Right atrium auricular region (tissue), 2 donors: ENCODE data around the gene SPARC. TPM values are rescaled to one million over a fixed set of nuclear protein-coding genes. Genes with fewer than 3 reads are reported as not detected.

ENCODE experiments used
- DNase-seq: peaks from one replicate; pipeline ENCODE4 v3.0.0-alpha.2; 2019; ENCODE audit warnings: low spot score
- H3K27ac ChIP-seq, 2 donors: fragments of 200-600 bp; sonication (generic); 1 replicate in 1 of 2; 2 replicates in 1 of 2; pipeline ENCODE4 v1.5.1; 2016 to 2019
- H3K27me3 ChIP-seq, 2 donors: fragments of 200-600 bp; sonication (generic); one replicate each; pipeline versions ENCODE4 v1.5.1 to v1.6.0; 2017 to 2019
- H3K36me3 ChIP-seq: fragments of 200-600 bp; sonication (generic); one replicate; pipeline ENCODE4 v1.5.1; 2016
- H3K4me1 ChIP-seq, 2 donors: fragments of 200-600 bp; sonication (generic); one replicate each; pipeline versions ENCODE4 v1.5.1 to v1.6.0; 2017 to 2019
- H3K4me3 ChIP-seq, 2 donors: fragments of 200-600 bp; sonication (generic); 1 replicate in 1 of 2; 2 replicates in 1 of 2; pipeline ENCODE4 v1.5.1; 2017 to 2019; ENCODE audit warnings: mild to moderate bottlenecking in 1 of 2, moderate library complexity in 1 of 2
- H3K9me3 ChIP-seq, 2 donors: fragments of 200-600 bp; sonication (generic); one replicate each; pipeline ENCODE4 v1.5.1; 2019
- total RNA-seq, 2 donors: library from RNA; depleted of rRNA; stranded (reverse); fragments of >200 nt; gene quantifications; one replicate each; pipeline ENCODE4 v1.1.0, GENCODE V29; 2016
- TF ChIP-seq, protein P1 (sequence below), 2 donors: fragments of 200-600 bp; sonication (generic); IDR thresholded peaks; one replicate each; pipeline ENCODE4 v1.5.1; 2019; ENCODE audit warnings: antibody characterized with exemption in 2 of 2

The SPARC gene
- total RNA-seq, 2 donors from 2014 or later: 292 to 567 TPM

DNA sequence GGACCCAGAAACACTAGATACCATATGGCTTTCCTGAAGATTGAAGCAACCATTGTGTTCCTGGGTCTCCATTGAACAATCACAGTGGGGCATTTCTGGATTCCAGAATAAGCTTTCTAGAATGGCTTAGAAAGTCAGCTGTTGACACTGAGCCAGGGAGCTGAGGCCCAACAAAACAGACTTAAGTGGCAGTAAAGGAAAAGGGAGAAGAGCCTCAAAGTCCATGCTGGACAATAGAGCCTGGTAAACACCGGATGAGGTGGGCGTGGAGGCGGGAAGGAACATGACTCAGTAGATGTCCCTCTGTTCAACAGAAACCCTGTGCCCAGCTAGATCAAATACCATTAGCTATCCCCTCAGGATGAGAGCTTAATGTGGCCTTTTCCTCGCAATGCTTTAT lies 14.8 kb downstream of the SPARC start:
- Histone ChIP-seq H3K27ac (peak overlapping the region; percentile 82 to 92), H3K4me3 (no peak overlapping the region), H3K9me3 (no peaks in the 10 kb centered on the region), H3K27me3 (no peaks in the 10 kb centered on the region), H3K36me3 (peaks cover 81% of the 10 kb centered on the region), H3K4me1 (peaks cover 0 to 100% of the 10 kb centered on the region in 2 donors)
- peak; percentile 73 for DNase-seq
- TF ChIP-seq, protein P1, sequence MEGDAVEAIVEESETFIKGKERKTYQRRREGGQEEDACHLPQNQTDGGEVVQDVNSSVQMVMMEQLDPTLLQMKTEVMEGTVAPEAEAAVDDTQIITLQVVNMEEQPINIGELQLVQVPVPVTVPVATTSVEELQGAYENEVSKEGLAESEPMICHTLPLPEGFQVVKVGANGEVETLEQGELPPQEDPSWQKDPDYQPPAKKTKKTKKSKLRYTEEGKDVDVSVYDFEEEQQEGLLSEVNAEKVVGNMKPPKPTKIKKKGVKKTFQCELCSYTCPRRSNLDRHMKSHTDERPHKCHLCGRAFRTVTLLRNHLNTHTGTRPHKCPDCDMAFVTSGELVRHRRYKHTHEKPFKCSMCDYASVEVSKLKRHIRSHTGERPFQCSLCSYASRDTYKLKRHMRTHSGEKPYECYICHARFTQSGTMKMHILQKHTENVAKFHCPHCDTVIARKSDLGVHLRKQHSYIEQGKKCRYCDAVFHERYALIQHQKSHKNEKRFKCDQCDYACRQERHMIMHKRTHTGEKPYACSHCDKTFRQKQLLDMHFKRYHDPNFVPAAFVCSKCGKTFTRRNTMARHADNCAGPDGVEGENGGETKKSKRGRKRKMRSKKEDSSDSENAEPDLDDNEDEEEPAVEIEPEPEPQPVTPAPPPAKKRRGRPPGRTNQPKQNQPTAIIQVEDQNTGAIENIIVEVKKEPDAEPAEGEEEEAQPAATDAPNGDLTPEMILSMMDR (IDR thresholded peaks at IDR 0.05): no peak

DNA sequence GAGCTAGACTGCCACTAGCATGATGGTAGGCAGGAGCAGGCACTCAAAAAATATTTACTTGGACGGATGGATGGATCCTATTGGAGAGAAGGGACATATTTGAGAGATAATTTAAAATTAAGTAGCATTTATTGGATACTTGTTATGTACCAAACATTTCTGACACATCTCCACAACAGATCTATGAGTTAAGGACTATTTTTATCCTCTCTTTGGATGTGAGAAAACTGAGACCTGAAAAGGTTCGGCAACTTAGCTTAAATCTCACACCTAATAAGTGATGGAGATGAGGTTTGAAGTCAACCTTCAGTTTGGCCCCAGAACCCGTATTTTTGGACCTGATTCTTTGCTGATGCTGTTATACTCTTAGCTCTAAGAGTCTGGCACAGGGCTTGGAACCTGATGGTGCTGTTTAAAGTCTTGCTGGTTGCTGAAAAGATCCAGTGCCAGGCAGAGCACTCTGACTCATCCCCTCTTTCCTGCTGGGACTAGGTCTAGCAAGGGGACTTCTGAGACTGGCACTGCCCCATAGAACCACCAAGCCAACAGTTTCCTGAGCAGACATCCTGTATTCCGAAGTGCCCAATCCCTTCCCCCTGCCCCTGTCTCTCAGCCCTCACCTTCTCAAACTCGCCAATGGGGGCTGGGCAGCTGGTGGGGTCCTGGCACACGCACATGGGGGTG lies 15.6 kb downstream of the SPARC start:
- Histone ChIP-seq H3K4me1 (peaks cover 0 to 100% of the 10 kb centered on the region in 2 donors), H3K27ac (peak overlapping the region; percentile 82 to 92), H3K36me3 (peaks cover 89% of the 10 kb centered on the region), H3K9me3 (no peaks in the 10 kb centered on the region), H3K4me3 (no peak overlapping the region), H3K27me3 (no peaks in the 10 kb centered on the region)
- TF ChIP-seq, protein P1 (IDR thresholded peaks at IDR 0.05): no peak
- DNase-seq: no peak

DNA sequence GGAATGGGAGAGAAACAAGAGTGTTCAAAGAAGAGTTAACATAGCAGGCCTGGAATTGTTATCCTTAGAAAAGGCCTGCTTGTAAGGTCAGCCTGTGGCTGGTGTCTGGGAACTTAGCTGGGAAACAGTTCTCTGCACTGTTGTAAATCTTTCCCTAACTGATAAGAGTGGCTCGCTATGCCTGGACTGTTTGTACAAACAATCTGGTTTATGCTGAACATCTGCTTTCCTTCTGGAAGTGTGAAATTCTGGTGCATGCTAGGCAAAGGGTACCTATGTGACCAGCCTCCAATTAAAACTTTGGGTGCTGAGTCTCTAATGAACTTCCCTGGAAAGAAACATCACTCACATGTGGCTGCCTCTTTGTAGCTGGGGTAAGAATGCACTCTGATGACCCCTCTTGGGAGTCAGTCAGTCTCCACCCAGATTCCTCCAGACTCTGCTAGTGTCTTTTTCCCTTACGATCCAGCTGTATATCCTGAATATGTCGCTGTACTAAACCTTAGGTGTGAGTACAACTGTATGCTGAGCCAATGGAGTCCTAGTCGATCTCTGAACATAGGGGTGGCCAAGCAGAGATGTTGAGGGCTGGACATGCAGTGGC lies 16.5 kb downstream of the SPARC start:
- Histone ChIP-seq H3K9me3 (no peaks in the 10 kb centered on the region), H3K4me3 (no peak overlapping the region), H3K36me3 (peaks cover 93% of the 10 kb centered on the region), H3K27ac (peak overlapping the region; percentile 82 to 92), H3K27me3 (no peaks in the 10 kb centered on the region), H3K4me1 (peaks cover 0 to 100% of the 10 kb centered on the region in 2 donors)
- TF ChIP-seq, protein P1 (IDR thresholded peaks at IDR 0.05): no peak
- DNase-seq: no peak

DNA sequence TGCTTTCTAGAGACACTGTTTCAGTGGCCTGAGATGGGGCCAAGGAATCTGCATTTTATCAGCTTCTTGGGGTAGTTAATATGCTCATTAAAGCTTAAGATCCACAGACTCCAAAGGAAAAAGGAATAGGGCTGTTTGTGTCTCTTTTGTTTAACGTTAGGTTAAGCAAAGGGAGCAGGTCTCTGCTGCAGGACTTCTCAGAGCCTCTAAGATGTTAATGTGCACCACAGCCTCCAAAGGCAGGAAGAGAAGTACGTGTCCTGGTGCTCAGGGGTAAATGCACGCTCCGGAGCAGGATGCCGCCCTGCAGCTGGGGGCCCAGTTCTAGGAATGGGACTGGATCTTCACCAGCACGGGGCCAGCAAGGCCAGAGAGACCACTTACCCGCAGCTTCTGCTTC lies 19.6 kb downstream of the SPARC start:
- Histone ChIP-seq H3K27me3 (no peaks in the 10 kb centered on the region), H3K9me3 (no peaks in the 10 kb centered on the region), H3K27ac (peak overlapping the region; percentile 82 to 92), H3K4me1 (peaks cover 0 to 96% of the 10 kb centered on the region in 2 donors), H3K4me3 (no peak overlapping the region), H3K36me3 (peaks cover 85% of the 10 kb centered on the region)
- TF ChIP-seq, protein P1 (IDR thresholded peaks at IDR 0.05): no peak
- no peak for DNase-seq

DNA sequence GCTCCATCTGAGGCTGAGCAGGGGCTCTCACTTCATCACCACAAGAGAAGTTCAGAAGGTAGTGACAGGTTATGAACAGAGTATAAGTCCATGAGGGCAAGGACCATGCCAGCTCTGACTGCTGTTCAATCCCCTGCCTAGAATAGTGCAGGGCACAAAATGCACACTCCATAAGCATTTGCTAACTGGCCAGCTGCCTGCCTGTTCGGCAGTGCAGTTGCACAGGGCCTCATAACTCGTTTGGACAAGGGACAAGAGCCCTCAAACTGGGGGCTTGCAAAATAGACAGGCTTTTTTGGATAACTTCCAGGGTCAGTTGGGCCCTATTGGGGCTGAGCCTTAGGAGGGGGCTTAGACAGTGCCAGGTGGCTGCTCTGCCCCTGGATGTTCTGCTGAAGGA lies 21.1 kb downstream of the SPARC start:
- peak overlapping the region; percentile 80 to 90 for H3K27ac ChIP-seq
- H3K4me3 ChIP-seq: no peak overlapping the region
- peaks cover 78% of the 10 kb centered on the region for H3K36me3 ChIP-seq
- TF ChIP-seq, protein P1 (IDR thresholded peaks at IDR 0.05): no peak
- no peaks in the 10 kb centered on the region for H3K27me3 ChIP-seq
- no peaks in the 10 kb centered on the region for H3K9me3 ChIP-seq
- DNase-seq: no peak
- H3K4me1 ChIP-seq: peaks cover 0 to 81% of the 10 kb centered on the region in 2 donors
